Esophagus squamous epithelium (tissue), 5 donors: ENCODE results near the gene PTCD3. TPM values are rescaled to one million over a fixed set of nuclear protein-coding genes. Genes with fewer than 3 reads are reported as not detected.
A peak's percentile ranks its signal among the peaks of the same experiment; 100 is the strongest.

Experiments
- DNase-seq: peaks from one replicate; lab custom pipeline; 2025; lab: John Stamatoyannopoulos, UW
- H3K27ac ChIP-seq, 4 donors: fragments of 200-600 bp; sonication (generic); one replicate each; pipeline ENCODE4 v1.5.1; 2016 to 2019; ENCODE audit warnings: mild to moderate bottlenecking in 1 of 4
- H3K27me3 ChIP-seq, 4 donors: fragments of 200-600 bp; sonication (generic); 1 replicate in 3 of 4; 2 replicates in 1 of 4; pipeline versions ENCODE4 v1.5.1 to v1.6.0; 2017 to 2021; ENCODE audit warnings: antibody characterized with exemption in 1 of 4
- H3K36me3 ChIP-seq, 3 donors: fragments of 200-600 bp; sonication (generic); one replicate each; pipeline ENCODE4 v1.5.1; 2016 to 2019
- H3K4me1 ChIP-seq, 3 donors: fragments of 200-600 bp; sonication (generic); one replicate each; pipeline ENCODE4 v1.5.1; 2017 to 2019
- H3K4me3 ChIP-seq, 4 donors: fragments of 200-600 bp; sonication (generic); 1 replicate in 3 of 4; 2 replicates in 1 of 4; pipeline ENCODE4 v1.5.1; 2016 to 2019; ENCODE audit warnings: mild to moderate bottlenecking in 2 of 4, moderate library complexity in 1 of 4
- H3K9me3 ChIP-seq, 3 donors: fragments of 200-600 bp; sonication (generic); one replicate each; pipeline ENCODE4 v1.5.1; 2016 to 2019
- POLR2A ChIP-seq, 4 donors: fragments of 450-650 bp; IDR thresholded peaks; one replicate each; pipeline ENCODE4 v1.6.1; 2017; ENCODE audit warnings: antibody characterized with exemption in 4 of 4, mild to moderate bottlenecking in 4 of 4, moderate library complexity in 3 of 4
- WGBS, 2 donors: methylation state at CpG; one replicate each; pipeline ENCODE4 v1.1.5; 2018; 5-methylcytosine and 5-hydroxymethylcytosine counted together
- intact Hi-C: fragments of 100-400 bp; cut with DNase I; formaldehyde crosslinking; loops from one replicate; pipeline ENCODE4 v1.15.0; 2022
- total RNA-seq, 4 donors: library from RNA; depleted of rRNA; stranded (reverse); fragments of >200 nt; gene quantifications; one replicate each; pipeline ENCODE4 v1.1.0, GENCODE V29; 2016
- TF ChIP-seq, protein P1 (sequence below), 6 experiments: fragments of 450-650 bp in 4 of 6; fragments of 200-600 bp in 2 of 6; sonication (generic) in 2 of 6; IDR thresholded peaks; one replicate each; pipeline ENCODE4 v1.5.1; 2016 to 2019; ENCODE audit warnings: antibody characterized with exemption in 6 of 6, mild to moderate bottlenecking in 4 of 6, moderate library complexity in 4 of 6
- donor health status: DM: yes; HTN: yes; CAD: no.

Gene PTCD3
- total RNA-seq, 4 donors from 2014 or later, result 16.7 to 63.9 (median 53.1) TPM

DNA sequence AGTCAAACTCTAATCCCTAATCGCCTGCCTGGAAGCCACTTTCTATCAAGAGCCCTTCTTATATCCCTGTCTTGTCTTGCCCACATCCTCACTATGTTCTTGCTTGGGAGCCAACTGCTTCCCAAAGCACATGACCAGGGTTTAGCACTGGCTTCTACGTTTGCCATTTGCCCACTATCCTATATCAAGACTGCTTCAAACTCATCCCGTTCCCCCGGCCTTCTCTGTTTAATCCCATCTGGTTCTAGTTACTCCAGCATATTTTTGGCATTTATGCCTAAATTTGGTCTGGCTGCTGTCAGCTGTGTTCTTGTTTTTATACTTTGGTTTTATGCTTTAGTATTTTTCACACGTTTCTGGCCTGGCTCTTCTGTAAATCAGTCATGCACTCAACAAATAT, 40.5 kb upstream of the PTCD3 start:
- Histone ChIP-seq H3K4me1 (peaks cover 0 to 21% (median 0%) of the 10 kb centered on the region in 3 donors), H3K9me3 (no peaks in the 10 kb centered on the region), H3K27me3 (no peaks in the 10 kb centered on the region), H3K27ac (peak overlapping the region in 2 of 4 donors; percentile 18 to 53), H3K36me3 (peaks cover 9 to 94% (median 16%) of the 10 kb centered on the region in 3 donors), H3K4me3 (no peak overlapping the region)
- intact Hi-C loops, result no loop called here
- TF ChIP-seq, protein P1, sequence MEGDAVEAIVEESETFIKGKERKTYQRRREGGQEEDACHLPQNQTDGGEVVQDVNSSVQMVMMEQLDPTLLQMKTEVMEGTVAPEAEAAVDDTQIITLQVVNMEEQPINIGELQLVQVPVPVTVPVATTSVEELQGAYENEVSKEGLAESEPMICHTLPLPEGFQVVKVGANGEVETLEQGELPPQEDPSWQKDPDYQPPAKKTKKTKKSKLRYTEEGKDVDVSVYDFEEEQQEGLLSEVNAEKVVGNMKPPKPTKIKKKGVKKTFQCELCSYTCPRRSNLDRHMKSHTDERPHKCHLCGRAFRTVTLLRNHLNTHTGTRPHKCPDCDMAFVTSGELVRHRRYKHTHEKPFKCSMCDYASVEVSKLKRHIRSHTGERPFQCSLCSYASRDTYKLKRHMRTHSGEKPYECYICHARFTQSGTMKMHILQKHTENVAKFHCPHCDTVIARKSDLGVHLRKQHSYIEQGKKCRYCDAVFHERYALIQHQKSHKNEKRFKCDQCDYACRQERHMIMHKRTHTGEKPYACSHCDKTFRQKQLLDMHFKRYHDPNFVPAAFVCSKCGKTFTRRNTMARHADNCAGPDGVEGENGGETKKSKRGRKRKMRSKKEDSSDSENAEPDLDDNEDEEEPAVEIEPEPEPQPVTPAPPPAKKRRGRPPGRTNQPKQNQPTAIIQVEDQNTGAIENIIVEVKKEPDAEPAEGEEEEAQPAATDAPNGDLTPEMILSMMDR (IDR thresholded peaks at IDR 0.05), result no peak
- no peak for TF ChIP-seq POLR2A (IDR thresholded peaks at IDR 0.05)
- 49 to 54% methylated on average over 5 of the region's 5 CpGs for WGBS, 2 donors
- no peak for DNase-seq

DNA sequence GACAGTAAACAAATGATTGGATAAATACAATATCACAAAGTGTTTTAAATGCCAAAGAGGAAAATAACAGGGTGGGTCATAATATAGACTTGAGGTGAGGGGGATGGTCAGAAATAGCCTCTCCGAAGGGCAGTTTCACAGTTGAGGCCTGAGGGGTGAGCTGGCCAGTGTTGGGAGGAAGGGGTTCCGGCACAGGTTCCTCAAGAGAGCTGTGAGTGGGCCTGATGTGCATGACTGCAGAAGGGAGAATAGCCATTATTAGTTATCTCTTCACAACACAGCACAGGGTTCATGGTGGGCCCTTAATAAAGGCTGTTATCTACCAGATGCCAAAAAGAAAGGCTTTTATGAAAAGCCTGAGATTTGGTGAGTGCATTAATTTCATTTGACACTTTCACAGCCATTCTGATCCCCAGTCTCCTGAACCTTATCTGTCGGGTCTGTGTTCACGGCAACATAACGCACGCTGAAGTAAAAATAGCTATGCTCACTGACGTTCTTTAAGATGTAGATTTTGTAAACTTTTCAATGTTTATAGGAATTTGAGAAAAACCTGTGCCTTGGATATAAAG, 39.9 kb upstream of the PTCD3 start:
- intact Hi-C loops, result no loop called here
- peaks cover 0 to 21% (median 0%) of the 10 kb centered on the region in 3 donors for H3K4me1 ChIP-seq
- H3K36me3 ChIP-seq, result peaks cover 7 to 94% (median 16%) of the 10 kb centered on the region in 3 donors
- TF ChIP-seq, protein P1 (IDR thresholded peaks at IDR 0.05), result no peak
- no peak for TF ChIP-seq POLR2A (IDR thresholded peaks at IDR 0.05)
- 85 to 92% methylated on average over 7 of the region's 7 CpGs for WGBS, 2 donors
- H3K9me3 ChIP-seq, result no peaks in the 10 kb centered on the region
- H3K4me3 ChIP-seq, result no peak overlapping the region
- DNase-seq, result no peak
- no peaks in the 10 kb centered on the region for H3K27me3 ChIP-seq
- peak overlapping the region in 2 of 4 donors; percentile 38 to 53 for H3K27ac ChIP-seq

DNA sequence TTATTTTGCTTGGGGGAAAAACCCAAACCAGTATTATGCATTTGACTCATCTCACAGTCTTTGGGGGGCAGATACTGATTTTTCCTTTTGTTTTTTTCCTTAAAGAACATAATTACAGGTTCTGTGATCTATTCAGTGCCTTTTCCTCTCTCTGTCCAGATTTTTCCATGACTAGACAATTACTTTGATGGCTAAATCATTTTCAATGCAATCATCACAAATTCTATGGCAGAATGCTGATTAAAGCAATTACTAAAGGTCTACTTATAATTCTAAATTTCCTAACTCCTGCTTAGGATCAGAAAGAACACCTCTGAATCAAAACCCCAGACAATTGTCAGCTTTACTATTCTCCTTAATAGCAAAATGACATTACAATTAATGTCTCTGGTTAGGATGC, 39.1 kb upstream of the PTCD3 start:
- H3K4me1 ChIP-seq, result peaks cover under 1 to 21% (median 3%) of the 10 kb centered on the region in 3 donors
- H3K4me3 ChIP-seq, result no peak overlapping the region
- DNase-seq, result no peak
- H3K27me3 ChIP-seq, result no peaks in the 10 kb centered on the region
- no peaks in the 10 kb centered on the region for H3K9me3 ChIP-seq
- peaks cover 7 to 94% (median 16%) of the 10 kb centered on the region in 3 donors for H3K36me3 ChIP-seq
- intact Hi-C loops, result no loop called here
- no peak overlapping the region for H3K27ac ChIP-seq
- TF ChIP-seq POLR2A (IDR thresholded peaks at IDR 0.05), result no peak
- TF ChIP-seq, protein P1 (IDR thresholded peaks at IDR 0.05), result no peak

DNA sequence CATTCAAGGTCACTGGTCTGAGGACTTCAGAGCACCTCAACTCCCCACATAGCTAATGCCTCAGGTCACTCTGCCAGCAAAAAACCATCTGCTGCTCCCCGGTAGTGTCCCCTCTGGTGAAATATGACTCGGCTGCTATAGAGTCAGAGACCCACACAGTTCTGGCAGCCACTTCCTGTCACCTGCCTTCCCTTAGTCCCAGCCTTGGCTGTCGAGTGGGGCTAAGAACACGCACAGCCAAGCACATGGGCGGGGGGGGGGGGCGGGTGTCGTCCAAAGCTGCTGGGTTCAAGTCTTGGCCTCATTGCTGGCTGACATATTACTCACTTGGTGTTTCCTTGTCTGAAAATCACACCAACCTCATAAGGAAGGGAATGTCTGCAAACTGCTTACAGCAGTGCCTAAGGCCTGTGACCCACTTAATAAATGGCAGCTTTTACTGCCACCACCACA, 37.9 kb upstream of the PTCD3 start:
- WGBS, 2 donors, result 55 to 60% methylated on average over 1 to 7 of the region's 7 CpGs
- no peaks in the 10 kb centered on the region for H3K9me3 ChIP-seq
- H3K4me1 ChIP-seq, result peaks cover 7 to 27% (median 9%) of the 10 kb centered on the region in 3 donors
- peak overlapping the region in 1 of 4 donors; percentile 14 for H3K27ac ChIP-seq
- no peak for DNase-seq
- H3K4me3 ChIP-seq, result no peak overlapping the region
- no peak for TF ChIP-seq POLR2A (IDR thresholded peaks at IDR 0.05)
- TF ChIP-seq, protein P1 (IDR thresholded peaks at IDR 0.05), result no peak
- peaks cover 7 to 94% (median 16%) of the 10 kb centered on the region in 3 donors for H3K36me3 ChIP-seq
- intact Hi-C loops, result no loop called here
- H3K27me3 ChIP-seq, result no peaks in the 10 kb centered on the region

DNA sequence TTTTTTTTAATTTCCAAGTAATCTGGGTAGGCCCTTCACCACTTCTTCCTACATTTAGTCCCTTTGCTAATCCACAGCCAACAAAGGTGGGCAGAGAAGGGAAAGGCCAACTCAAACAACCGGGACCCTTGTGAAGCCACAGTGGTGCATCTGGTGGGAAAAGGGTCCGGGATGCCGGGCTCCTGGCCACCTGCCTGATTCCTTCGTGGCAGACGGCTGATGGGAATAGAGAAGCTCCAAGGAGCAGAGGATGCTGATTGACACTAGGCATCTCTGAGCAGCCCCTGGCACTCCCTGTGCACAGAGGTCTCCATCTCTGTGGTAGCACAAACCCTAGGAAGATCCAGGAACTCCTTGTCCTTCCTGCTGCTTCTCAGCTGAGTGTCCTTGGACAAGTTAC, 37.4 kb upstream of the PTCD3 start:
- TF ChIP-seq, protein P1 (IDR thresholded peaks at IDR 0.05), result no peak
- TF ChIP-seq POLR2A (IDR thresholded peaks at IDR 0.05), result no peak
- DNase-seq, result no peak
- peak overlapping the region in 1 of 4 donors; percentile 14 for H3K27ac ChIP-seq
- intact Hi-C loops, result no loop called here
- no peaks in the 10 kb centered on the region for H3K27me3 ChIP-seq
- no peak overlapping the region for H3K4me3 ChIP-seq
- H3K36me3 ChIP-seq, result peaks cover 7 to 94% (median 16%) of the 10 kb centered on the region in 3 donors
- H3K9me3 ChIP-seq, result no peaks in the 10 kb centered on the region
- WGBS, 2 donors, result 96 to 98% methylated on average over 5 of the region's 5 CpGs
- H3K4me1 ChIP-seq, result peaks cover 7 to 27% (median 9%) of the 10 kb centered on the region in 3 donors
